ENCODE measurements around the gene WNT7A. TPM values are rescaled to one million over a fixed set of nuclear protein-coding genes. Genes with fewer than 3 reads are reported as not detected.
"Not testable (repeated sequence)": the region's sequence is repeated elsewhere in the genome, so short reads cannot be mapped to it uniquely, and the experiment has no call there.

The WNT7A gene
- total RNA-seq, result not detected
- long read RNA-seq, result 0 reads

DNA sequence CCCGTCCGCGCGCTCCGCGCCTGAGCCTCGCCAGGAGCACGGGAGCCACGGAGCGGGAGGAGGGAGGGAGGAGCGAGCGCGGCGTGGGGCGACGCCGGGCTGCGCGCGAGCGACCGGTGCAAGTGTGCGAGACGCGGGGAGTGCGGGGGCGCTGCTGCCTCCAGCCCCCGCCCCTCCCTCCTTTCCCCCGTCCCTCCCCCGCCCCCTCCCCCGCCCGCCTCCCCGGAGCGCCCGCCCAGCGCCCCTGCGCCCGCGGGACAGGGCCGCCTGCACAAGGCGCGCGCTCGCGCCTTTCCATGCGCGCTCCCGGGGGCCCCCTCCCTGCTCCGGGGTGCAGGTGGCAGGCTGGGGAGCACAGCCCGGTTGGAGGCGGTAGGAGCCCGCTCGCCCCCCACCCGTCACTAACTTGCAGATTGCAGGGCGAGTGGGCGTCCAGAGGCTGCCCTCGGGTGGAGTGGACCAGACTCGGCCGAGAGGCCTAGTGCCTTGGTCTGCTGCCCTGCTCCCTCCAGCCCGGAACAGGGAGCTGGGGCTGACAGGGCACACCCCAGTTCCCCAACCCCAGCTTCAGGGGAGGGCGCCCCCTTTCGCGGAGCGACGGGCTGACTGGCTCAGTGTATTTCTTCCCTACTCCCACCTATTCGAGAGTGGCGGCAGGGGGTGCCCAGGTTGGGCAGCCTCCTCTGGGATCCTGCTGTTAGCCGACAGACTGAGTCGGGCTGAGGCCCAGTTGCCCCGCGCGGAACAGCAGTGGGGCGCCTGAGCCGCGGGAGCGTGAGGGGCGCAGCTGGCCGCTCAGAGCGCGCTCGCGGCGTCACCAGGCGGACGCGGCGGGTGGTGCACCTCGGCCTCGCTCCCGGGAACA is at the start of gene WNT7A:
WNT7A (minus strand) TSS at position 126 of the 865 bp plus-strand sequence. CDS start 255 bp downstream, outside the sequence.
- ATAC-seq (ENCODE audit: poor library complexity), result no peak
- intact Hi-C loops (cut with DNase I), result no loop called here
- no peak for DNase-seq

DNA sequence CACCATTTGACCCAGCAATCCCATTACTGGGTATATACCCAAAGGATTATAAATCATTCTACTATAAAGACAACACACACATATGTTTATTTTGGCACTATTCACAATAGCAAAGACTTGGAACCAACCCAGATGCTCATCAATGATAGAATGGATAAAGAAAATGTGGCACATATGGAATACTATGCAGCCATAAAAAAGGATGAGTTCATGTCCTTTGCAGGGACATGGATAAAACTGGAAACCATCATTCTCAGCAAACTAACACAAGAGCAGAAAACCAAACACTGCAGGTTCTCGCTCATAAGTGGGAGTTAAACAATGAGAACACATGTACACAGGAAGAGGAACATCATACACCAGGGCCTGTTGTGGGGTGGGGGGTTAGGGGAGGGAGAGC is 48.9 kb upstream of the WNT7A start:
- intact Hi-C loops (cut with DNase I); DNase-seq; ATAC-seq (ENCODE audit: poor library complexity): not testable (repeated sequence)

- DNase-seq, result no peak
- ATAC-seq (ENCODE audit: poor library complexity), result no peak
- intact Hi-C loops (cut with DNase I), result no loop called here
These were observed 47.4 kb upstream of the WNT7A start for GRCh38 chr3:13927295-13927694.

DNA sequence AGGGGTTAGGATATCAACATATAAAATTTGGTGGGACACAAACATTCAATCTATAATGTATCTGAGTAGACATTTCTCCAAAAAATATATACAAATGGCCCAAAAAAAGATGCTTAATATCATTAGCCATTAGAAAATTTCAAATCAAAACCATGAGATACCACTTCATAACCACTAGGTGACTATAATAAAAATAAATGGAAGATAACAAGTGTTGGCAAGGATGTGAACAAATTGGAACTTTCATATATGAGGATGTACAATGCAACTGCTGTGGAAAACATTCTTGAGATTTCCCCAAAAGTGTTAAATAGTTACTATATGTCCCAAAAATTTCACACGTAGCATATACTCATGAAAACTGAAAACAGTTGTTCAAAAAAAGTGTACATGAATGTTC is 36.5 kb upstream of the WNT7A start:
- intact Hi-C loops (cut with DNase I), result no loop called here
- DNase-seq, result no peak
- ATAC-seq (ENCODE audit: poor library complexity), result no peak

GRCh38 chr3:13902648-13903238 is 22.9 kb upstream of the WNT7A start:
- intact Hi-C loops (cut with DNase I), result no loop called here
- ATAC-seq (ENCODE audit: poor library complexity) (no peak), DNase-seq (no peak)

DNA sequence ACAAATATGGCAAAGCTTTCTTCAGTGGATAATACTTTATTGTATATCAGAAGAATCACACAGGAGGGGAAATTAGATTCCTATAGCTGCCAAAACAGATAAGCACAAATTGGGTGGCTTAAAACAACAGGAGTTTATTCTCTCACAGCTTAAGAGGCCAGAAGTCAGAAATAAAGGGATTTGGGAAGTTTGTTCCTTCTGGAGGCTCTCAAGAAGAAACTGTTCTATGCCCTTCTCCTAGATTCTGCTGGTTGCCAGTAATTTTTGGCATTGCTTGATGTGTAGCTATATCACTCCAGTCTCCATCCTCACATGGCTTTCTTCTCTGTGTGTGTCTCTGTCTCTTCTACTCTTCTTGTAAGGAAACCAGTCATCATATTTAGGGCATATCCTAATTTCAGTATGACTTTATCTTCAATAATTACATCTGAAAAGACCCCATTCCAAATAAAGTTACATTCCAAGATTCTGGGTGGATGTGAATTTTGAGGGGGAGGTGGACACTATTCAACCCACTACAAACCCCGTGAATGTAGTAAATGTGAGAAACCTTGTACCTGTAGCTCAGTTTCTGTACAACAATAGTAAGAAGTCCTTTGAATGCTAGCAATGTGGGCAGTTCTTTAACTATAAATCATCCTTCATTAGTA is 22.2 kb upstream of the WNT7A start:
- ATAC-seq (ENCODE audit: poor library complexity), result no peak
- intact Hi-C loops (cut with DNase I), result no loop called here

DNA sequence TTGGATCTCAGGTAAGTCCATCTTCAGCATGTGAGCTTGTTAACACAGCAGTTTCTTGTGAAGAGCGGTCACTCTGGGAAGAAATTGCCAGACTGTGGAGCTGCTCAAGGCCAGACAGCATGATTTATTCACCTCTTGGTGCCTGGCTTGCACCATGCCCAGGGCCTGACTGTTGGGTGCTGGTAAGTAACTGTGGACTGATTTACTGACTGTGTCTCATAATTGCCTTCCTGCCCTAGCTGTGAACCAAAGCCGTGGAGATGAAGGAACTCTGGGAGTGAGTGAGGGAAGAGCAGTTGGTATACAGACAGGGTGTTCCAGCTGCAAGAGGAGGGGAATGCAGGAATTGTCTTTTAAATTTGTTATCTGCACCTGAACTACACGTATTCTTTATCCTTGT is 18.5 kb upstream of the WNT7A start:
- intact Hi-C loops (cut with DNase I), result loop anchor here (5.0 kb wide), 1 partner anchor 569 kb away; no protein-coding TSS in a partner anchor
- no peak for DNase-seq
- ATAC-seq (ENCODE audit: poor library complexity), result no peak

More for the DNA sequence above, 22.2 kb upstream of the WNT7A start:
- DNase-seq, result no peak

DNA sequence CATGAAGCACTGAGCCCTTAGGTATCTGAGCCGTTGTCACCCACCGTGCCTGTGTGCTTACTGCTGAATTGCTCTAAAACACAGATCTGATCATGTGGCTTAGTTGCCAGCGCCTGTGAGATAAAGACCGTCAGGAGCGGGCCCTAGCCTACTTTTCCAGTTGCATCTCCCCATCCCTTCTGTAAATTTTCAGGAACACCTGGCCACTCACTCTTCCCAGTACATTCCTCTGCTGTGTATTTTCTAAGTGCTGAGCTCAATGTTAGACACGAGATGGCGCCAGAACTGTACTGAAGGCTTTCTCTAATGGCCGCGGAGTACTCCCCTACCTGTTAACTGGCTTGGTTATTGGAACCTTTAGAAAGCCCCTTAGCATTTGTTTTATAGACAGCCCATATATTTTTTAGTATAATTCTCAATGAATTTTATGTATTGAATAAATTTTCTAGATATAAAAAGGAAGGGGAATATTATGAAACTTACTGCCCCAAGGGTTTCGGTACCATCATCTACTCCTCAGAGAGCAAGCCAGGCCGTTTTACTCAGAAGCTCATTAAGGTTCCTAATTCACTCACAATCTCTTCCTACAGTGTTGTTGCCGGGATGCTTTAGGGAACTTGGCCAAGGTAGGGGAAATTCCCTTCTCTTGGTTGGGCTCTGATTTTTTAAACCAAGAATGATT is 16.7 kb upstream of the WNT7A start:
- intact Hi-C loops (cut with DNase I), result loop anchor here (5.0 kb wide), 1 partner anchor 571 kb away; no protein-coding TSS in a partner anchor
- no peak for DNase-seq
- ATAC-seq (ENCODE audit: poor library complexity), result peak; percentile 73

GRCh38 chr3:13895155-13896105 is 15.6 kb upstream of the WNT7A start:
- DNase-seq (peak; percentile 97), ATAC-seq (ENCODE audit: poor library complexity) (peak; percentile 99)
- intact Hi-C loops (cut with DNase I), result loop anchor here (5.0 kb wide), 1 partner anchor 572 kb away; no protein-coding TSS in a partner anchor

GRCh38 chr3:13894807-13895154 is 14.9 kb upstream of the WNT7A start:
- ATAC-seq (ENCODE audit: poor library complexity) (no peak), DNase-seq (no peak)
- intact Hi-C loops (cut with DNase I), result loop anchor here (5.0 kb wide), 1 partner anchor 573 kb away; no protein-coding TSS in a partner anchor

GRCh38 chr3:13894096-13894806 is 14.4 kb upstream of the WNT7A start:
- DNase-seq, result no peak
- no peak for ATAC-seq (ENCODE audit: poor library complexity)
- intact Hi-C loops (cut with DNase I), result no loop called here

DNA sequence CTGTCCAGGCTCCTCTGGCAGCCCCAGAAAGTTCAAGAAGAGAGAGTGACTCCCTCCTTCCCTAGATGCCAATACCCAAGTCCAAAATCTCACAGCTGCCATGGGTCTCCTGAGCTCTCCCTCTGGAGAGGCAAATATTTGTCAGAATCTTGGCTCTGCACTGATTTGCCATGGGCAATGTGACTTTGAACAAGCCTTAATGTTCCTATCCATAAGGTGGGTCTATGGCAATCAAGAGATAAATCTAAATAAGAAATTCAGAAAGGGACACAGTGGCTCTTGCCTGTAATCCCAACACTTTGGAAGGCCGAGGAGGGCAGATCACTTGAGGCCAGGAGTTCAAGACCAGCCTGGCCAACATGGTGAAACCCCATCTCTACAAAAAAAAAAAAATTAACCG is 12.4 kb upstream of the WNT7A start:
- DNase-seq (no peak), ATAC-seq (ENCODE audit: poor library complexity) (no peak)
- intact Hi-C loops (cut with DNase I), result no loop called here

GRCh38 chr3:13891492-13892073 is 11.7 kb upstream of the WNT7A start:
- ATAC-seq (ENCODE audit: poor library complexity) (no peak), DNase-seq (no peak)
- intact Hi-C loops (cut with DNase I), result no loop called here

- intact Hi-C loops (cut with DNase I), result no loop called here
- DNase-seq, result no peak
- ATAC-seq (ENCODE audit: poor library complexity), result no peak
These were observed 11.1 kb upstream of the WNT7A start for GRCh38 chr3:13891017-13891392.

GRCh38 chr3:13890377-13891016 is 10.6 kb upstream of the WNT7A start:
- no peak for DNase-seq

GRCh38 chr3:13888576-13888975 is 8.7 kb upstream of the WNT7A start:
- DNase-seq, result no peak
- no peak for ATAC-seq (ENCODE audit: poor library complexity)
- intact Hi-C loops (cut with DNase I), result no loop called here

More at GRCh38 chr3:13890377-13891016, 10.6 kb upstream of the WNT7A start:
- ATAC-seq (ENCODE audit: poor library complexity), result no peak
- intact Hi-C loops (cut with DNase I), result no loop called here

Data from Right ventricle myocardium superior (tissue), 1 donor.